Smooth muscle cell (in vitro differentiated cells): ENCODE data around the gene PTPRJ. TPM values are rescaled to one million over a fixed set of nuclear protein-coding genes. Genes with fewer than 3 reads are reported as not detected.
"Not testable (repeated sequence)": the region's sequence is repeated elsewhere in the genome, so short reads cannot be mapped to it uniquely, and the experiment has no call there.

Source experiments
- DNase-seq: peaks from one replicate; lab custom pipeline; 2025; ENCODE audit not compliant: unreplicated experiment; lab: John Stamatoyannopoulos, UW
- H2AFZ ChIP-seq: fragments of 200-600 bp; sonication (generic); 2 replicates; pipeline ENCODE4 v1.6.0; 2016; ENCODE audit warnings: antibody characterized with exemption, low read depth, mild to moderate bottlenecking
- H3F3A ChIP-seq: fragments of 200-600 bp; sonication (generic); 2 replicates; pipeline ENCODE4 v1.6.0; 2017; ENCODE audit warnings: antibody characterized with exemption, low read depth
- H3K27ac ChIP-seq: fragments of 200-600 bp; sonication (generic); 2 replicates; pipeline ENCODE4 v1.5.1; 2016; ENCODE audit warnings: low read depth, mild to moderate bottlenecking
- H3K27me3 ChIP-seq: fragments of 200-600 bp; sonication (generic); 2 replicates; pipeline ENCODE4 v1.6.1; 2016; ENCODE audit warnings: low read depth, mild to moderate bottlenecking
- H3K36me3 ChIP-seq: fragments of 200-600 bp; sonication (generic); 2 replicates; pipeline ENCODE4 v1.5.1; 2016; ENCODE audit warnings: low read depth
- H3K4me1 ChIP-seq: fragments of 200-600 bp; sonication (generic); 2 replicates; pipeline ENCODE4 v1.5.1; 2016; ENCODE audit warnings: low read depth
- H3K4me2 ChIP-seq: fragments of 200-600 bp; sonication (generic); 2 replicates; pipeline ENCODE4 v1.6.0; 2016; ENCODE audit warnings: mild to moderate bottlenecking
- H3K4me3 ChIP-seq: fragments of 200-600 bp; sonication (generic); 2 replicates; pipeline ENCODE4 v1.5.1; 2016; ENCODE audit warnings: mild to moderate bottlenecking
- H3K79me2 ChIP-seq: fragments of 200-600 bp; sonication (generic); 2 replicates; pipeline ENCODE4 v1.6.0; 2016; ENCODE audit warnings: low read depth, mild to moderate bottlenecking
- H3K9ac ChIP-seq: fragments of 200-600 bp; sonication (generic); 2 replicates; pipeline ENCODE4 v1.6.0; 2016; ENCODE audit warnings: low read depth
- H3K9me3 ChIP-seq: fragments of 200-600 bp; sonication (generic); replicated peaks from 2 replicates; pipeline ENCODE4 v1.5.1; 2016; ENCODE audit warnings: low read depth
- H4K20me1 ChIP-seq: fragments of 200-600 bp; sonication (generic); 2 replicates; pipeline ENCODE4 v1.6.0; 2016; ENCODE audit warnings: low read depth
- CTCF ChIP-seq: fragments of 200-600 bp; sonication (generic); IDR thresholded peaks from 2 replicates; pipeline ENCODE4 v1.5.1; 2017; ENCODE audit warnings: borderline replicate concordance, mild to moderate bottlenecking, antibody characterized with exemption; ENCODE audit not compliant: insufficient read depth, poor library complexity, severe bottlenecking
- WGBS: methylation state at CpG from one replicate; pipeline ENCODE4 v1.1.7; 2016; ENCODE audit warnings: low lambda C conversion rate; 5-methylcytosine and 5-hydroxymethylcytosine counted together
- polyA plus RNA-seq: library from polyadenylated mRNA; unstranded; fragments of >200 nt; fragmentation: Nextera tagmentation; extraction: Ambion mirVana; gene quantifications from 2 replicates; pipeline ENCODE4 v1.2.1, GENCODE V29; 2016
- total RNA-seq: library from RNA; depleted of rRNA; stranded (reverse); fragments of >200 nt; gene quantifications from 2 replicates; pipeline ENCODE4 v1.2.3, GENCODE V29; 2014

PTPRJ gene
- total and polyA plus RNA-seq, 2 experiments from 2014 or later = 1.5 to 6.3 TPM

- Histone ChIP-seq H3K9ac (no peak overlapping the region), H3K27ac (no peak overlapping the region), H4K20me1 (no peaks in the 10 kb centered on the region), H3K27me3 (no peaks in the 10 kb centered on the region), H2AFZ (no peak overlapping the region), H3K4me1 (peaks cover 31% of the 10 kb centered on the region), H3K9me3 (no peaks in the 10 kb centered on the region), H3K4me3 (no peak overlapping the region), H3K4me2 (no peak overlapping the region), H3K36me3 (no peaks in the 10 kb centered on the region), H3F3A (no peaks in the 10 kb centered on the region), H3K79me2 (no peaks in the 10 kb centered on the region)
- WGBS = 94% methylated on average over 4 of the region's 4 CpGs
- TF ChIP-seq CTCF = no peak
- no peak for DNase-seq
Measured at GRCh38 chr11:48022445-48022844, 42.1 kb downstream of the PTPRJ start.

- WGBS = 99% methylated on average over 7 of the region's 7 CpGs
- not testable (repeated sequence) for H3K9me3 ChIP-seq, DNase-seq, H3K4me2 ChIP-seq, H3K36me3 ChIP-seq, H3K4me3 ChIP-seq, H3K79me2 ChIP-seq, H3K27ac ChIP-seq, H3K9ac ChIP-seq, H4K20me1 ChIP-seq, H2AFZ ChIP-seq, H3F3A ChIP-seq, H3K27me3 ChIP-seq
- H3K4me1 ChIP-seq = peaks cover 20% of the 10 kb centered on the region
Measured at GRCh38 chr11:48023608-48024007, 43.2 kb downstream of the PTPRJ start.

GRCh38 chr11:48024635-48025071 is 44.3 kb downstream of the PTPRJ start:
- Histone ChIP-seq H3F3A (no peaks in the 10 kb centered on the region), H3K9ac (no peak overlapping the region), H3K9me3 (no peaks in the 10 kb centered on the region), H3K4me2 (no peak overlapping the region), H3K4me1 (peaks cover 18% of the 10 kb centered on the region), H3K36me3 (no peaks in the 10 kb centered on the region), H3K27me3 (no peaks in the 10 kb centered on the region), H4K20me1 (no peaks in the 10 kb centered on the region), H3K27ac (no peak overlapping the region), H3K4me3 (no peak overlapping the region), H3K79me2 (no peaks in the 10 kb centered on the region), H2AFZ (no peak overlapping the region)
- DNase-seq = no peak
- no peak for TF ChIP-seq CTCF
- WGBS = 92% methylated on average over 5 of the region's 5 CpGs

- H2AFZ ChIP-seq = no peak overlapping the region
- no peaks in the 10 kb centered on the region for H3F3A ChIP-seq
- H3K4me2 ChIP-seq = no peak overlapping the region
- H3K27ac ChIP-seq = no peak overlapping the region
- H3K79me2 ChIP-seq = no peaks in the 10 kb centered on the region
- H3K4me1 ChIP-seq = peaks cover 22% of the 10 kb centered on the region
- H3K4me3 ChIP-seq = no peak overlapping the region
- TF ChIP-seq CTCF = no peak
- no peaks in the 10 kb centered on the region for H3K9me3 ChIP-seq
- no peak overlapping the region for H3K9ac ChIP-seq
- H3K36me3 ChIP-seq = no peaks in the 10 kb centered on the region
- WGBS = 91% methylated on average over 9 of the region's 9 CpGs
- H4K20me1 ChIP-seq = no peaks in the 10 kb centered on the region
- DNase-seq = no peak
- H3K27me3 ChIP-seq = no peaks in the 10 kb centered on the region
Measured at GRCh38 chr11:48025293-48025983, 45.1 kb downstream of the PTPRJ start.
